ENCODE measurements around the gene AQP2.

AQP2 gene

GRCh38 chr12:49917166-49917787 lies 33.3 kb upstream of the AQP2 start:
- Histone ChIP-seq H3K27me3 (replicated peaks; ENCODE audit: control insufficient read depth, insufficient read depth, low read length) (peaks cover 2% of the 10 kb centered on the region; the same call in 1 of the 2 replicates), H3K4me3 (replicated peaks; ENCODE audit: low read depth, low read length) (no peak overlapping the region), H3K36me3 (ENCODE audit: control insufficient read depth, insufficient read depth, low read length) (no peaks in the 10 kb centered on the region)
- DNase-seq (ENCODE audit: extremely low read depth, insufficient read length), result no peak
- TF ChIP-seq CTCF (IDR thresholded peaks at IDR 0.05; ENCODE audit: insufficient read depth, low read length, poor library complexity, severe bottlenecking), result no peak

GRCh38 chr12:49917788-49918173 lies 32.8 kb upstream of the AQP2 start:
- TF ChIP-seq CTCF (IDR thresholded peaks at IDR 0.05; ENCODE audit: insufficient read depth, low read length, poor library complexity, severe bottlenecking), result no peak
- Histone ChIP-seq H3K27me3 (replicated peaks; ENCODE audit: control insufficient read depth, insufficient read depth, low read length) (peaks cover 2% of the 10 kb centered on the region; the same call in 1 of the 2 replicates), H3K4me3 (replicated peaks; ENCODE audit: low read depth, low read length) (no peak overlapping the region), H3K36me3 (ENCODE audit: control insufficient read depth, insufficient read depth, low read length) (no peaks in the 10 kb centered on the region)
- no peak for DNase-seq (ENCODE audit: extremely low read depth, insufficient read length)

- no peak for DNase-seq (ENCODE audit: extremely low read depth, insufficient read length)
- H3K4me3 ChIP-seq (replicated peaks; ENCODE audit: low read depth, low read length), result no peak overlapping the region
- H3K36me3 ChIP-seq (ENCODE audit: control insufficient read depth, insufficient read depth, low read length), result no peaks in the 10 kb centered on the region
- TF ChIP-seq CTCF (IDR thresholded peaks at IDR 0.05; ENCODE audit: insufficient read depth, low read length, poor library complexity, severe bottlenecking), result peak; percentile 2
- H3K27me3 ChIP-seq (replicated peaks; ENCODE audit: control insufficient read depth, insufficient read depth, low read length), result peaks cover 2% of the 10 kb centered on the region; the same call in 1 of the 2 replicates
These were observed 30.2 kb upstream of the AQP2 start for GRCh38 chr12:49920241-49920914.

- no peak for TF ChIP-seq CTCF (IDR thresholded peaks at IDR 0.05; ENCODE audit: insufficient read depth, low read length, poor library complexity, severe bottlenecking)
- no peak for DNase-seq (ENCODE audit: extremely low read depth, insufficient read length)
- Histone ChIP-seq H3K36me3 (ENCODE audit: control insufficient read depth, insufficient read depth, low read length) (no peaks in the 10 kb centered on the region), H3K27me3 (replicated peaks; ENCODE audit: control insufficient read depth, insufficient read depth, low read length) (peaks cover 2% of the 10 kb centered on the region; the same call in 1 of the 2 replicates), H3K4me3 (replicated peaks; ENCODE audit: low read depth, low read length) (no peak overlapping the region)
These were observed 29.6 kb upstream of the AQP2 start for GRCh38 chr12:49920915-49921286.

- Histone ChIP-seq H3K36me3 (ENCODE audit: control insufficient read depth, insufficient read depth, low read length) (no peaks in the 10 kb centered on the region), H3K27me3 (replicated peaks; ENCODE audit: control insufficient read depth, insufficient read depth, low read length) (peaks cover 2% of the 10 kb centered on the region; the same call in 1 of the 2 replicates), H3K4me3 (replicated peaks; ENCODE audit: low read depth, low read length) (no peak overlapping the region)
- no peak for DNase-seq (ENCODE audit: extremely low read depth, insufficient read length)
- no peak for TF ChIP-seq CTCF (IDR thresholded peaks at IDR 0.05; ENCODE audit: insufficient read depth, low read length, poor library complexity, severe bottlenecking)
These were observed 29.2 kb upstream of the AQP2 start for GRCh38 chr12:49921299-49921698.

All from GM06990 (cell line).